Loucy (cell line): ENCODE results near the gene OR4N5.
"Not testable (repeated sequence)": the region's sequence is repeated elsewhere in the genome, so short reads cannot be mapped to it uniquely, and the experiment has no call there.

Experiments
- EZH2phosphoT487 ChIP-seq: fragments of 200-600 bp; IDR thresholded peaks from 2 replicates; pipeline ENCODE4 v1.6.1; 2018; ENCODE audit warnings: antibody characterized with exemption, mild to moderate bottlenecking, moderate library complexity, borderline replicate concordance
- TF ChIP-seq, protein P1 (sequence below): fragments of 200-600 bp; sonication (generic); conservative IDR thresholded peaks from 2 replicates; pipeline ENCODE4 v1.5.1; 2014; ENCODE audit warnings: mild to moderate bottlenecking, antibody characterized with exemption, low read length

GRCh38 chr14:20174205-20174604, 35.6 kb downstream of the OR4N5 start:
- TF ChIP-seq, protein P1, sequence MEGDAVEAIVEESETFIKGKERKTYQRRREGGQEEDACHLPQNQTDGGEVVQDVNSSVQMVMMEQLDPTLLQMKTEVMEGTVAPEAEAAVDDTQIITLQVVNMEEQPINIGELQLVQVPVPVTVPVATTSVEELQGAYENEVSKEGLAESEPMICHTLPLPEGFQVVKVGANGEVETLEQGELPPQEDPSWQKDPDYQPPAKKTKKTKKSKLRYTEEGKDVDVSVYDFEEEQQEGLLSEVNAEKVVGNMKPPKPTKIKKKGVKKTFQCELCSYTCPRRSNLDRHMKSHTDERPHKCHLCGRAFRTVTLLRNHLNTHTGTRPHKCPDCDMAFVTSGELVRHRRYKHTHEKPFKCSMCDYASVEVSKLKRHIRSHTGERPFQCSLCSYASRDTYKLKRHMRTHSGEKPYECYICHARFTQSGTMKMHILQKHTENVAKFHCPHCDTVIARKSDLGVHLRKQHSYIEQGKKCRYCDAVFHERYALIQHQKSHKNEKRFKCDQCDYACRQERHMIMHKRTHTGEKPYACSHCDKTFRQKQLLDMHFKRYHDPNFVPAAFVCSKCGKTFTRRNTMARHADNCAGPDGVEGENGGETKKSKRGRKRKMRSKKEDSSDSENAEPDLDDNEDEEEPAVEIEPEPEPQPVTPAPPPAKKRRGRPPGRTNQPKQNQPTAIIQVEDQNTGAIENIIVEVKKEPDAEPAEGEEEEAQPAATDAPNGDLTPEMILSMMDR, result not testable (repeated sequence)
- not testable (repeated sequence) for TF ChIP-seq EZH2phosphoT487
